HG03469 (cell line): ENCODE data around the gene PAK4.
"Not testable (repeated sequence)": the region's sequence is repeated elsewhere in the genome, so short reads cannot be mapped to it uniquely, and the experiment has no call there.

Source experiments
- ATAC-seq: cut with Tn5 transposase; IDR thresholded peaks from one replicate; pipeline ENCODE4 v1.9.1; 2021; ENCODE audit warnings: mild to moderate bottlenecking, moderate library complexity, moderate number of reproducible peaks; ENCODE audit not compliant: unreplicated experiment

Gene PAK4

DNA sequence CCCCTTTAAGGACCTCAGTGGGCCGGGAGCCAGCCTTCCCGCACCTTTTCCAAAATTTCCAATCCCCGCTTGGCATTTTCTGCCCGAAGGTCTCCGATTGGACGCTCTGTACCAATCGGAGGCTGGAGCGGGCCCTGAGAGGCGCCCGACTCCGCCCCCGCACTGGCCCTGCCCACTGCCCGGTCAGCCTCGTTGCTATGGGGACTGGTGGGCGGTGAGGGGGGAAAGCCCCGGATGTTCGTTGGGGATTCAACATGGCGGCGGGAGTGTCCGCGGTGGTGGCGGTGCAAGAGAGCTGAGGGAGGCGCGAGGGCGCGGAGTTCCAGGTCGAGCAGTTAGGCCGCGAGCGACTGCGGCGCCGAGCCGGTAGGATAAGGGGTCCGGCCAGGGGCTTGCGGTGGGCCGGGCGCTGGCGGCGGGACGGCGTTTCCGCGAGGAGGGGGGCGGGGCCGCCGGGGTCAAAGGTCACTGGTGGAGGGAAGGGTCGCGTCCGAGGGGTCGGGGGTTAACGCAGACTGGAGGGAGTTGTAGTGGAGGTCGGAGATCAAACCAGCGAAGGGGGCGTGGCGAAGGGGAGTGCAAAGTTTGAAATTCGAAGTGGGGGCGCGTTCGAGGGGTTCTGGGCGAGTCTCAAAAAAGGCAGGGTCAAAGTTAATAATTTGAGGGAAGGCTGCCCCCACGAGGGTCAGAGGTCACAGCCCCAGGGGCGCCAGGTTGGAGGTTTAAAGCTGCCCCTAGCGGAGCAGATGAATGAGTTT, at the start of gene PAK4:
TSS of gene PAK4 (plus strand) at position 233 of the 758 bp plus-strand sequence. CDS start 43,768 bp downstream, outside the sequence.
- peak; percentile 72 for ATAC-seq

GRCh38 chr19:39077323-39077722, 48.3 kb upstream of the PAK4 start:
- ATAC-seq, result no peak

DNA sequence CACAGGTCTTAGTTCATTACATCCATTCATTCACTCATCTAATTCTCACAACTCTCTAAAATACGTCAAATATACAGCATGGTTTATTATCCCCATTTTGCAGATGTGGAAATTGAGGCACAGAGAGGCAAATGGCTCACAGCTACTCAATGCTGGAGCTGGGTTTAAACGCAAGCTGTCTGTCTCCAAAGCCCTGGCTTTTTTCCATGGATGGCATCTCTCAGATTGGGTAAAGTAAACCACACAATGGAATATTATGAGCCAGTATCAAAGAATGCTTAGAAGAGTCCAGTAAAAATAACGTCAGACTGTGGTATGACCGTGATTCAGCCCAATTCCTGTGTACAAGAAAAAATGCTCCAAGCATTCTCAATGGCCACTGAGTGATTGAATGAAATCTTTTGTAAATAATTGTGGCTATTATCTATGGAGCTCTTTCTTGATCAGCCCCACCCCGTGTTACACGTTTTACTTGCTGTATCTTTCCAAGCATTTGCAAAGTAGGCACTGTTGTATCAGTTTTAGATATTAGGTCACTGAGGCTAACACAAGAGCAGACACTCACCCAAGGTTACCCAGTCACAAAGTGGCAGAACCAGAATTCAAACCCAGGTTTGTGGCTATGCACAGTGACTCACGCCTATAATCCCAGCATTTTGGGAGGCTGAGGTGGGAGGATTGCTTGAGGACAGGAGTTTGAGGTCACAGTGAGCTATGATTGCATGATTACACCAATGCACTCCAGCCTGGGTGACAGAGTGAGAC, 47.0 kb upstream of the PAK4 start:
- no peak for ATAC-seq

- ATAC-seq, result no peak
Measured at GRCh38 chr19:39080431-39080830, 45.2 kb upstream of the PAK4 start.

DNA sequence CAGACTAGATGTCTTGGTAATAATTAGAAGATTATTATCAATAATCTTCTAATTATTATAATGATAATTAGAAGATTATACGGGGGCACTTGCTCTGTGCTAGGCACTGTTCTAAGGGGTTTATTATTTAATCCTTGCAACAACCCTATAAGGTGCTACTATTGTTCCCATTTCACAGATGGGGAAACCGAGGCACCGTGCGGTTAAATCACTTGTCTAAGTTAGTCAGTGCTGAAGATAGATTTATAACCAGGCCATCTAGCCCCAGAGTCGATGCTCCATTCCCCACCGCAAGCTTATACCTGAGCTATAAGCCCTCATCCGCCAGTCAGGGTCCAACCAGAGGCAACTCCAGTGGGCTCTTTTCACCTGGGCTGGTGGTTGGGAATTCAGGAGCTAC, 43.4 kb upstream of the PAK4 start:
- ATAC-seq, result no peak

DNA sequence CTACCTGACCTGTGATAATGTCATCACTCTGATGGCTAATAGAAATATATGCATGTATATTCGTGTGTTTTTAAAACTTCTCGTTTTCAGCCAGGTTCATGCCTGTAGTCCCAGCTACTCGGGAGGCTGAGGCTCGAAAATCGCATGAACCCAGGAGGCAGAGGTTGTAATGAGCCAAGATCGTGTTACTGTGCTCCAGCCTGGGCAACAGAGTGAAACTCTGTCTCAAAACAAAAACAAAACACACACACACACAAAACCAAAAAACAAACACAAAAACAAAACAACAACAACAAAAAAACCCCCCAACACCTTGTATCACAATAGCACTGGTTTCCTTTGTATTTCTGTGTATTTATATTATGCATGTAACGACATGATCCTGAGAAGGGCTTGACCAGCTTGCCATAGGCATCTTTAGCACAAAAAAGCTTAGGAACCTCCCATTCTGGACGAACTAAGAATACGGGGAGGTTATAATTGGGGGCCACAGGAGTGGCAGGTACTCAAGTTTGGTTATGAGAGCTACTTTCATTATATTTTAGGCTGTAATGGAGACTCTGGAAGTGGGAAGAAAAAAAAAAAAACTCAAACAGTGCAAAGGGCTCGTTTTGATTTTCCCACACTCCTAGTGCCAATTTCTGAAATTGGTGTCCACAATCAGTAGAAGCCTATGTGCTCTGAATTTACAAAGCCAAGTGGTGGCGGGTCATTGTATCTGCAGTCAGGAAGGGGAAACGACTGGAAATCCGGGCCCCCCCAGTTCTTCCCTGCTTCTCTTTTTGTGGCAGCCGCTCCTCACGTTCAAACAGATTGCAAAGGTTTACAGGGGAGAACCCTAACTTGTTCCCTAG, 42.6 kb upstream of the PAK4 start:
- ATAC-seq, result no peak

GRCh38 chr19:39083599-39083982, 42.0 kb upstream of the PAK4 start:
- ATAC-seq, result no peak

DNA sequence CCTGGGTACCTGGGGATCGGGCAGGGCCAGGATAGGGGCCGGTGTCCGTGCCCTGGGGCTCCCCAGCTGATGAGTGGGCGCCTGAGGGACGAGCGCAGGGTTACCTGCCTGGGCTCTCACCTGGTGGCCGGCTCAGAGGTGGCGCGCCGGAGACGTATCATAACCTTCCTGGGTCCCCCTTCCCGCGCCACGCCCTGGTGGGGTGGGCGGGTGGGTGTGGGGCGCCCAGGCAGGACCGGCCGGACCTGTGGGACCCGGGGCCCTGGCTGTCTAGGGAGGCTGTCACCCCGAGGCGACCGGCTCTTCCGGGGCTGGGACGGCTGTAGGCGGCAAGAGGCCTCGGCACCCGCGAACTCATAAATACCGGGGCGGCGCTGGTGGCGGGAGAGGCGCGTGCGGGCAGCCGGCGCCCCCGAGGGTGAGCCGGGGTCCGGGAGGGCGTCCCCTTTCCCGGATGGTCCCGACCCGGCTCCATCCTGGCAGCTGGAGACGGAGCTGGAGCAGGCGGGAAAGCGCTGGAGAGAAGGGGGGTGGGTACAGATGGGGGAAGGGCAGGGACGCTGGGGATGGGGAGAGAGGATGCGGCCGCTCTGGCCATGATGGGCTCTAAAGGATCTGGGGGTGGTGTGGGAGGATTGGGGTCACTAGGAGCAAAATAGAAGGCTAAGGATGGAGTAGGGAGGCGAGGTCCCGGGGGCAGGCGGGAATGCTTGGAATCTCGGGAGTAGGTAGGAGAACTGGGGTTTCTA, 41.4 kb upstream of the PAK4 start, which contains the start of gene ACP7:
TSS of gene ACP7 (plus strand) at position 386 of the 749 bp plus-strand sequence. CDS start 902 bp downstream, outside the sequence.
- no peak for ATAC-seq

DNA sequence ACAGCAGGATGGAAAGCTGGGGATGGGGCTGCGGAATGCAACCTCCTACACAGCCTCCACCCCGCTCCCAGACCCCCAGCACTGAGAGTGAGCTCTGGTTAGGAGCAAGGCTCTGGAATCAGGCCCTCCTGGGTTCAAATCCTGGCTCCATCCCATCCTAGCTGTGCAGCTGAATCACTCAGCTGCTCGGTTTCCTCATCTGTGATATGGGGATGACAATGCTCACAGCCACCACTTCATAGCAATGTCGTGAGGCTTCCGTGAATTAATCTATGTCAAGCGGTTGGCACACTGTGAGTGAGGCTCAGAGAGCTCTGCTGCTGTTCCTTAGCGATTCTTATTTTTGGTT, 40.9 kb upstream of the PAK4 start:
- ATAC-seq, result no peak

- ATAC-seq, result no peak
Measured at GRCh38 chr19:39085392-39085791, 40.2 kb upstream of the PAK4 start.

- ATAC-seq, result no peak
Measured at GRCh38 chr19:39086386-39086785, 39.2 kb upstream of the PAK4 start.

- ATAC-seq, result no peak
Measured at GRCh38 chr19:39087907-39088686, 37.5 kb upstream of the PAK4 start.

GRCh38 chr19:39090016-39090415, 35.6 kb upstream of the PAK4 start:
- ATAC-seq, result not testable (repeated sequence)

- ATAC-seq, result no peak
Measured at GRCh38 chr19:39090881-39091280, 34.7 kb upstream of the PAK4 start.

- not testable (repeated sequence) for ATAC-seq
Measured at GRCh38 chr19:39095799-39096540, 29.6 kb upstream of the PAK4 start.

- ATAC-seq, result no peak
Measured at GRCh38 chr19:39097299-39097698, 28.3 kb upstream of the PAK4 start.

DNA sequence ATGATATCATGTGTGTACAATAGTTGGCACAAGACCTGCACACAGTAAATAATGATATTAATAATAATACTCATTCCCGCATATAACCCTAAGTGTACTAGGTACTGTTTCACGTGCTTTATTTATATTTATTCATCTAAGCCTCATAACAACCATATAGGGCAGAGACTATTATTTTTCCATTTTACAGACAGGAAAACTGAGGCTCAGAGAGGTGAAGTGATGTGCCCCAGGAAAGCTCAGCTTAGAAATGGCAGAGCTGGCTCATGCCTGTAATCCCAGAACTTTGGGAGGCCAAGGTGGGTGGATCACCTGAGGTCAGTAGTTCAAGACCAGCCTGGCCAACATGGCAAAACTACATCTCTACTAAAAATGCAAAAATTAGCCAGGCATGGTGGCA, 27.9 kb upstream of the PAK4 start:
- no peak for ATAC-seq

- no peak for ATAC-seq
Measured at GRCh38 chr19:39098365-39099269, 27.0 kb upstream of the PAK4 start.
